ENCODE measurements around the gene CERKL.

CERKL gene

DNA sequence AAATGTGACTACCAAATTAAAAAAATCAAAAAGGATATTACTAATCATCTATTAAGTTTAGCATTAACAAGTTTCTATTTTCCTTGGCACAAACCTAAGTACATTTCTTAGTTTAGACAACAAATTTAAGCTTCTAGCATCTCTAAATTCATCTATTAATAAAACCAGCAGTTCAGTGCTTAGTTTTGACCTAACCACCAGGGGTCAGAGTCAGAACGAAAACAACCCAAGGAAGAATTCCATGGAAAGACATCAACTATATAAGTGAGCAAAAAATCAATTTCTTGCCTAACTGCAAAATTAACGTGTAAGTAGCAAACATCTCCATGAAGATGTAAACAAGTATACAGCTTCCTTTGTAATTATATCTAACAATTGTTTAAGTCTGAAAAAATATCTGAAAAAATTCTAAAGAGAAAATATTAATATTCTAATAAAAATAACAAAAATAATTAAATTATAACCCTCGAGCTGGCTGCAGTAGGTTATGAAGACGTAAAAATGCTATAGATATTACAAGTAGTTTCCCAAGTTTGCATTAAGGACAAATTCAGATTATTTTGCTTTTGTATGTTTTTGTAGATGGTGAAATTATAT is 83.7 kb downstream of the CERKL start:
- DNase-seq: peak; percentile 17

DNA sequence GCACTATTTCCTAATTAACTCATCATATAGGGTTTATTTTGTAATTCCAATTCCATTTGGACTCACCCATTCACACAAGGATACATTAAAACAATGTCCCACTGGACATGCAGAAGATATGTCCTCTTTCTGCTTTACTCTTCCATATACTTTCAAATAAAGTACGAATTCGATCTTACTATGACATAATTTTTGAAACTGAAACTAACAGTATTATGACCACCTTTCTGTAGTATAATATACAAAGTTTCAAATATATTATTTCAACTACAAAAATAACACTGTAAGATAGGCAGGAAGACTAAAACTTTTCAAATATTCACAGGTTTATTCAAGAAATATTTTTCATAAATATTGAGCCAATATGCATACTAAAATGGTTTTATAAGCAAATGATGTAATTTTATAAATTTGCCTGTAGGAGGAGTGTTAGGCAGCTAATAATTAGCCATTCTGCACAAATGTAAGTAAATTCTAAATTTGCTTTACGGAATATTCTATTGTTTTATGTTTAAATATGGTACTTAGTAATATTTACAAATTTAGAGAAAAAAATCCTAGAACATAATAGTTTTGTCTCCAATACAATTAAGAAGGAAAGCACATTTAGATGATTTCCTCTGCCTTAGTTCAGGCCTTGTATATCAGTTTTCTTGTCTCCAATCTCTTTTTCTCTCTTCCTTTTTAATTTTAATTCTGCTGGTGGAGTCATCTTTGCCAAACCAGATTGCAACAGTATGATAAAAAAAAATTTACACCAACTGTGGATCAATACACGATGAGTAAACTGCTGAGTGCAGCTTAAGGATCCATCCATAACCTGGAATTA is 85.9 kb downstream of the CERKL start:
- no peak for DNase-seq

DNA sequence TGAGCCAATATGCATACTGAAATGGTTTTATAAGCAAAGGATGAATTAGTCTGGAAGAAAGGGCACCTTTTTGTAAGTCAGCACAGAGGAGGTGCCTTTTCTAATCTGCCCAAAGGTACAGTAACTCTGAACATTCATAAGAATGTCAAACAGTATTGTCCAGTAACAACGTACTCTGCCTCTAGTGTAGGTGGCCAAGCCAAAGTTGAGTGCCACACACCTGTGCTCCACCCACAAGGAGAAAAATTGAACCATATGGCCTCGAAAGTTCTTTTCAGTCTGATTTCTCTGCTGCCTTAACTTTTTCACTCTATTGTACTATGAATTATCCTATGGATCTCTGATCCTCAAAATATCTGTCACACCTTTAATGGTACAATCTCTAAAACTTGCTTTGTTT is 86.8 kb downstream of the CERKL start:
- no peak for DNase-seq

DNA sequence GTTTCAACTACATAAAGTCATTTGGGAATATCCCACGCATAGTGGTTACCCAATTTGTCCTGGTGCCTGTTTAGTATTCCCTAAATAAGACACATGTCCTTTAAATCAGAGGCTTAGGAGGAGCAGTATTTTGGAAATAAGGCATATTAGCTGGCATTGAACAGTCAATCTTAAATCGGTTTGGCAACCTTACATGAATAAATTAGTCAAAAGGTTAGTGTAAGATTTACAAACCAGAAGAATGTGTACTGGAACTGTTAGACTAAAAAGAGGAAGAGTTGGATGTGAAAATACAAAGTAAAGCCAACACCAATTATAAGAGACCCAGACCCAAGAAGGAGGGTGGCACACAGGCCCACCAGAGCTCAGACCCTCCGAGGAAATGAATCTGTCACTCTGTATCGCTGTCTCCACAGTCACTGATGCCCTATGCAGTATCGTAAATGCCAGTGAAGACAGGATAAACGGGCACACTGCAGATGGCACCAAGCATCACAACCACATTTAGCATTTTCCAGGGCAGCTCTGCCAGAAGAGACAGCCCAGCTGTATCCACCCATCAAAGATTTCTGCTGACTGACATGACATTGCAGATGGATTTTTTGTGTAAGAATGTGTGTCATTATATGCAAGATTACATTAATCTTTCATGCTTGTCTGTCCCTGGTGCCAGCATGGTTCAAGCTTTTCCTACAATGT is 90.4 kb downstream of the CERKL start:
- DNase-seq: no peak

DNA sequence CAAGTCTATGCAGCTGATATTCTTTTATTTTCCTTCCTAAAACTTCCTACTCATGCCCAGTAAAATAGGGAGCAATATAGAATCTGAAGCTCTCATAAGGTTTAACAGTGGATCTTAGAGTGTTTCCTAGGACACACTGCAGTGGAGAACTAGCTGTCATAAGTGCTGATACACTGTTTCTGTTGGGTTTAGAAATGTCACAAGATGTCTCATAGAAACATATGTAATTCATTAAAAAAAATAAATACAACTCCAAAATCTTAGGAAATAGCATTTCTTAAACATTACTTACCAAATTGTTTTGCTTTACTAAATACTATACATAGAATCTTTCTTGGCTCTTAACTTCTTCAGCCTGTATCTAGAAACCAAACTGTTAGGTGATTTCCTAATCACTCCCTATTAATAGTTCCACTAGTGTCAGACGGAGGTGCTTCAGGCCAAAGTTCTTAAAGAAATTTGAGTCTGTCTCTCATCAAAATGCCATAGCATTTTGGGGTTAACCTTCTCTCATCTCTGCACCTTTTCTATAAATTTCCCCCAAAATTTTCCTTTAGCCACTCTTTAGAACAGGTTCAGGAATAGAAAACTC is 93.7 kb downstream of the CERKL start:
- no peak for DNase-seq

DNA sequence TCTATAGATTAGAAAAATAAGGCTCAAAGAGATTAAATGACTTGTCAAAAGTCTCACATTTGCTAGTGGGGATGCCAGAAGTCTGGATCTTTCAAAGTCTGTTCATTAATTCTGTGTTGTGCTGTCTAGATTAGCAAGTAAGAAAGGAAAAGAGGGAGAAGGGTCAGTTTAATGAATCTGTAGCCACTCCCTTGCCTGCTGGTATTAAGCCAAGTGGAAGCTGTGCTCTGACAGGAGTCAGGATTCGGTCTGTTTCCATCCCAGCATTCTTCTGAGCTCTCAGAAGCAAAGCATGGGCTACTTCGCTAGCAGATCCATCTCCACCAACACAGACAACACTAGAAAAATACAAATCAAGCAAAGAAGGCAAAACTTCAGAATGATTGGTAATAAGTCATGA is 98.5 kb downstream of the CERKL start:
- DNase-seq: no peak

DNA sequence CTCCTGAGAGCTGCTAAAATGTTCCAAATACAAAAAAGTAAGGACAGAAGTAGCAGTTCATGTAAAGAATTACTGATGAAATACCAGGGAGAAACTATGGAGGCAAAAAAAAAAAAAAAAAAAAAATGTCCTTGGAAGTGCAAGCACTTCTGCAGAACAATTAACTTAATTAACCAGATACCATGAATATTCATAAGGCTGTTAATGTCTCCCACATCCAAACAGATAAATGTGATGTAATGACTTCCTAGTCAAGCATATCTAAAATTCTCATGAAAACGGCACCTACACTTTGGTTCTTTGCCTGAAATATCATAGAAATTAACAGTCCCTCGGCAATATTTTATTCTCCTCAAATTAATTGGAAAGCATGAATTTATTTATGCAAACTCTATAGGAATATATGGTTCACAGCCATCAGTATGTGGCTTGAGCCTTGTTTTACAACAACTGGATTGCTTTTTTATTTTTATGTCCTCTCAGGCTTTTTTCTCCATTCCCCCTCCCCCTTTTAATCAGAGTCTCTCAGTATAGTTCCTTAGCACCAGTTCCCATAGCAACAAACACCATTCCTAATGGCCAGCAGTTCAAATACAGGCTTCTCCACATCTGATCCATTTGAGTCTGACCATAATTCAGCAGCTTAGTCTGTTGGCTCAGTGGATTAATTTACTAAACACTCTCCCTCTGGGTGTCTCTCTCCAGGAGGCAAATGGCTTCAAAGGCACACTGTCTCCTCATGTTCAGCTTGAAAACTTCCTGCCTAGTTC is 102.7 kb downstream of the CERKL start:
- DNase-seq: peak; percentile 58

DNA sequence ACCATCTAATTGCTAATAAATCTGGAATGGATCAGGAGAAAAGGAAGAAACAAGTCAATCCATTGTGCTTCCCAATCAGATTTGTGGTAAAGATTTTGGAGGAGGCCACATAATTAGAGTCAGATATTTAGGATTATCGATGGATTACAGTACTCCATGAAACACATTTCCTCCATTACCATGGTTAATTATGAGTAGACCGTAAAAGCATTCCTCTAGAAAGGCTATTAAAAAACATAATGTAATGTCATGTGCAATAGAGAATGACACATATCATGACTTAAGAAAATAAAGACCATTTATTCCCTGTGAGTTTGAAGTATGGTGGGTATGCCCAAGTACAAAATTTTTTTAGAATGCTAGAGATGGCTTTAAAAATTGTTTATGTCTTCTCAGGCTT is 103.7 kb downstream of the CERKL start:
- DNase-seq: no peak

DNA sequence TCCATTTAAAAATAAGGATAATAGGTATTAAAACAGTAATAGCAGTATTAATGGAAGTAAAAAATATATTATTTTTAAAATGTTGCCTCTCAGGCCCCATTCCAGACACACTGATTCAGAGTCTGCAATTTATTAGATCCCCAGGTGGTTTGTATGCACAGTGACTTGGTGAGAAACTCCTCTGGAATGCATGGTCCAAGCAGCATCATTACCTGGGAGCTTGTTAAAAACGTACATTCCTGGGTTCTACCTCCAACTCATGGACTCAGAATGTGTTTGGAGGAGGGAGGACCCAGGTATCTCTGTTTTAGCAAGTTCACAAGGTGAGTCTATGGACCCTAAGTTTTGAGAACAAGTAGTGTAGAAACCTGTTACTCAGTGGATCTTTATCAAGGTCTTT is 104.1 kb downstream of the CERKL start:
- DNase-seq: no peak

DNA sequence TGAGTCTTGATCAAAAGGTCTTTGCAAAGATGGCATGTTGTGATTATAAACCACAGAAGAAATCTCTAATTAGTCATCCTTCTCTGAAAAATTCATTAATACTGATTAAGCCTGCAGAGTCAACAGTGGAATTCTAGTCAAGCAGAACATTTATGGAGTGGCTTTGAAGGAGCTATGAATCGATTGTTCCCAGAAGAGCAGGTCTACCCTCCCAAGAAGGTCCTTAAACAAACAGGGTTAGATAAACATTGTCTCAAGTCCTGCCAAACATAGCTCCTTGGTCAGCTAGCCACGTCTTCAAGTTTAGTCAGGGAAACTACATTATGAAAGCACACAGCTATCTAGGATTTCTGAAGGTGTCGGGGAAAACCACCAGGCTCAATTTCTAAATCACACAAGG is 110.8 kb downstream of the CERKL start:
- no peak for DNase-seq

DNA sequence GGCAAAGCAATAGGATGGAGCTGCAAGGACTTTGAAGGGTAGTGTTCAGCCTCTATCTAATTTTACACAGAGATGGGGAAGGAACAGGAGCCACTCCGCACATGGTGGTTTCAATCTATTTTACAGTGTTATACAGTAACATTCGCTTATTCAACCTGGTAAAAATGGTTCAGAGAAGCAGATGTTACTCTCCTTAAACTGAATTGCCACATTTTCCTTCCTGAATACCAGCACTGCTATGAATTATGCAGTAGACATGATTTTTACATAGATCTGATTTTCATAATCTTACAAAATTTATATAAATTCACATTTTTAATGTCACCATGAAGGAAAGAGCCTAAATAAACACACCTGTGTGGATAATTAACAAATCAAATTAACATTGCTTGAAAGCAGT is 114.7 kb downstream of the CERKL start:
- no peak for DNase-seq

DNA sequence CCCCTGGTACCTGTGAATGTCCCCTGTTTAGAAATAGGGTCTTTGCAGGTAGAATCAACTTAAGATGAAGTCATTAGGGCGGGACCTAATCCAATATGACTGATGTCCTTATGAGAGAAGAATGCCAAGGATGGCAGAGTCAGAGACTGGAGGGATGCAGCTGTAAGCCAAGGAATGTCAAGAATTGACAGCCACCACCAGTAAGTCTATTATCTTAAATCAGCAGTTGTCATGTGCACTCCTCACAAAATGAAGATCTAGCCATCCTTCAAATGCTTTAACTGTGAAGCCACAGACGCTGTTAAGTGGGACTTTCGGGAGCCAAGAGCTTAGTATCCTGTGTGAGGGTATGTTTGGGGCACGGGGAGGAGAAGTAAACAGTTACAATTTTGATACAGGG is 116.5 kb downstream of the CERKL start:
- no peak for DNase-seq

DNA sequence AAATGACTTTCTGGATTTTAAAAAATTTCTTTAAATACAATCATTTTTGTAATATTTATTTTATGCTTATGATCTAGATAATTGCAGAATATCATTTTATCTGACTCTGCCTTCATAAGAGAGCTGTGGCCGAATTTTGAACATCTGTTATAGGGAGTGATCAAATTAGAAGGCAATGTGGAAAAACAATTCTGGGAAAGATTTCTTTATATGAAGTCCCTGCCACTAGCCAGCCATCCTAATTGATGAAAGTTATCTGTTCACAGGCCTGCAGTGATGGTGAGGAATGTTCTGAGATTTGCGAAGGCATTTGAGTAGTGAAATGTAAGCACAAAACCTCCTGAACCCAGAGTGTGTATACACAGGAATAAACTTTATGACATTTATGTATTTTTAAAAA is 120.2 kb downstream of the CERKL start:
- no peak for DNase-seq

DNA sequence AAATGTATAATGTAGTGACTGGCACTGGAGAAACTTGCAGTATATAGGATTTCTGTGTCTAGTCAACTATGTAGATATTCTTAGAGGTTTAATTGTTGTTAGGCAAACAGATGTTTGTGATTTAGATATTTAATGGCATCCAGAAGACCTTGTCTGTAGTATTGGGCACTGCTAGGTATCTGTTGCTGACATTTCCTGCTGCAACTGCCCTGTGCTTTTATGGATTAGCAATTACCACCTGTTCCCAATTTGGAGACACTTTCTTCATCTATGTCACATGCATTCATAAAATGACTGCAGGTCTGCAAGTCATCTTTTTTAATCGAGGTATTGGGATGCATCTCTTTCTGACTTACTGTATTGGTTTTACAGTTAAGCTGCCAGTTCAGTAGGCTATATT is 128.5 kb downstream of the CERKL start:
- DNase-seq: no peak

DNA sequence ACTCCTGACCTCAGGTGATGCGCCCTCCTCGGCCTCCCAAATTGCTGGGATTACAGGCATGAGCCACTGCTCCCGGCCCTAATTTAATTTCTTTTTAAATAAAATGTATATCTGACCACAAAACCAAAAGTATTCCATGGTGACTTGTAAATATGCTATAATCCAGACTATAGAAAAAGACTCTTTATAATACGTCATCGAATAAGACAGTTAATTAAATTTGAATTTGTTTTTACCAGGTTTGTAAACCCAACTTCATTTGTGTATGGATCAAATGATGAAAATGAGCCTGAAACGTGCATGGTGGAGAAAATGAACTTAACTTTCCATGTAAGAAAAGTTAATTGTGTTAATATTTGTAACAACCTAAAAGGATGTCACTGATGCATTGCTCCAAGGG is 129.8 kb downstream of the CERKL start:
- DNase-seq: no peak

DNA sequence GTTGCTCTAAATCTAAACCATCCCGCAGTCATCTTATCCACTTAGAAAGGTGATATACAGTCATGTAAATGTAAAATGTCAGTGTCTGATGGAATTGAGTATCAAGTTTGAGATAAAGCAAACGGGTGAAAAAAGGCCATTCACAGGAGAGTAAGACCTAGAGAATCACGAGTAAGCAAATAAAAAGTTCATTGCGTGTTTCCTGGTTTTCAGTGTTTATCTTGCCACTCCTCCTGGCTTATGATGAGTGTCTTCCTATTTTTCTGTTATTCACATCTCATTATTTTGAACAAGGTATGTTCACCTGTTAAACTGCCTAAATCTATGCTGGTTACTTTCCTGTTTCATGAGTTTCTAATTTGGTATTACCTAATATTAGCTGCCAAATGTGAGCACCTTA is 130.9 kb downstream of the CERKL start:
- DNase-seq: no peak

DNA sequence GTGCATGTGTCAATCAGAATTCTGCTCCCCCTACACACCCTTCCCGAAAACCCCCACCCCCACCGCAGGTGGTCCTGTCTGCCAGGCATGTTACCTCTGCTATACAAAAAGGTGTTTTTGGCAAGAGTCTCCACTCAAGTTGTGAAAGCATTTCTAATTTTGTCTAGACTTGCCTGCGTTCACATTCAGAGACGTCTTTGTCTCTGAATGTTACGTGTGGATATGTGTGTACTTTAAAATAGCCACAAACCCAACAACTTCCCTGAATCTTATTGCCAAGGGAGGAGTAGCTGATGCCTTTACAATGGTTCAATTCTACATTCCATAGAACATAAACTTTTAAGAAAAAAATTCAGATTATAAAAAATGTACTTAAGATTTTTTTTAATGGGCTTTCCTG is 133.1 kb downstream of the CERKL start:
- no peak for DNase-seq

DNA sequence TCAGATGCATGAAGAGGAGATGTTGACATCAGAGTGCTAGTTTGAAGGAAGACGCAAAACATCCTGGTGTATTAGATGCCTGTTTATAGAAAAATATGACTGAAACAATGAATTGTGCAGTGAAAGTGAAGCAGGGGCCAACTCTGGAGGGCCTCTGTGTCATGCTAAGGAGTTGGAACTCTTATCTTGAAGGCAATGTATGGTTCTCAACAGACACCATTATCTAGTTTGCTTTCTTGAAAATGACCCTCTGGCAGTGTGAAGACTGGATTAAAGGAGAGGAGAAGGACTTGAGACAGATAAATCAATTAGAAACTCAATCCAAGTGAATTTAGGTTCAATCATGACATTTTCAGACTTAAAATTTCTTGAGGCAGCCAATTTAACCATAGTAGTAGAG is 136.7 kb downstream of the CERKL start:
- DNase-seq: no peak

DNA sequence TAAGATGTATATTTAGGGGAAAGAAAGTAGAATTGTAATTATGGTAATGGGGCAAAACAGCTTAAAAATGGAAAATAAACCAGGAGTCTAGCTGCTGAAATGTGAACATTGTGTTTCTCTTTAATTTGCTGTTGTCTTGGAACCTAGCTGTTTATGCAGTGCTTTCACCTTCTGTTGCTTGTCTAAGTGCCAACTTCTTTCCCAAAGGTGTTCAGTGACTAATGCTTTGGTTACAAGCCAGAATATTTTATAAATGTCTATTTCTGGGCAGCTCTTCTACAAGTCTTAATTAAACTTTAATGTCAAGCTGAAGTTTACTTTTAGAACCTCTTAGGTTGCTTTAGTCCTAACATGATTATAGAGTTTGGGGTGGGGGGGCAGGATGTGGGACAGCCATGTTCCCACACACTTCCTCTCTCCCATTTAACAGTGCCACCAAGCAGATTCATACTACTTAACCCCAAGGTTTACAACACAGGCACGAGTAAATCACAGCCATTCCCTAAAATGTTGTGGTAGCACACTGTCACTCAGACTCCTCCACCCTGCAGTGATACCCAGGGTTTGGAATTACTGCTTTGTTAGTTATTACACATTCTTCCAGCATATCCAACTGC is 139.1 kb downstream of the CERKL start:
- DNase-seq: no peak

DNA sequence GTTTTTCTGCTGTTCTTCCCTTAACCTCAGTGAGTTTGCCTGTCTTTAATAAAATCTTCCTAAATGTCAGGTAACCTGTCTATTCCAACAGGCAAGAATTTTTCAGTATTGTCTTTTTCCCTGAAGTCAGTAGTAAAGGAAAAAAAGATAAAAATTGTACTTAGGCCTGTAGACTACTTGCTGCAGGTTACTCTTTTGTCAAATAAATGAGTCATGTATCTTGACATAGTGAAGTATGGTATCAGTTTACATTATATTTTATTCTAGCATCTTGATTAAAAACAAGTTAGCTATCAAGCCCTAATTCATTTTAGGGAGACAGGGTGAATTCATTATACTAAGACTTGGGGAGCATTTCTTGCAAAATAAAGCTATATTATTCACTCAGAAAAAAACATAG is 139.9 kb downstream of the CERKL start:
- no peak for DNase-seq

DNA sequence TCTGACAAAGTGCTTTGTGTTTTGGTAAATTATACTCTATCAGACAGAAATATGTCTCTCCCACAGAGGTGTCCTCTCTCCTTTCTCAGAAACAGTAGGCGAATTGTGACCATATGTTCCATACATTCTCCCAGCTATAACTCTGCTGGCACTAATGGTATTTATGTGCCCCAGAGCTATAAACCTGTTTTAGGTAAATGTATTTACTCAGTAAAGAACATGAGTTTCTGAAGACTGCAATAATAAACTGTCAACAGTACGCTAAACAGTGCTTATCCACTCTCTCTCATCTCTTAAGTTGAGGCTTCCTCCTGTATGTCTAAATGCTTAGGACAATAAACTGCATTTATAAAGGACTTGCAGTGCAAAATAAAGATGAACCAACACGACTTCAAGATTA is 141.2 kb downstream of the CERKL start:
- no peak for DNase-seq

DNA sequence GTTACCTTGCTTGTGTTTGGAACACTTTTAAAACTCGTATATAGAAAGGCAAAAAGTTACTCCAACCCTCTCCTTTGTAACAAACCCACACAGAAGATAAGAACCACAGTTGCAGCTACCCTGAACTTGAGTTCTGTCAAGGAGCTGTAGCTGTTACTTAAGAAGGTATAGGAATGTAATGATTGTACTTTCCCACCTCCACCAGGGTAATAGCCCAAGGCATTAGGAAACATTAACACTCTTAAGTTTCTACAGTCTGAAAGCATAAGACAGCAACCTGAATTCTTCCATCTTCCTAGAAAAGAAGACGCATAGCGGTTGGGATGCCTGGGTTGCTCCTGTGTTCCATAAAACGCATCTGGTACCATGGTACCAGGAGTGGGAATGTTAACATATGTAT is 156.7 kb downstream of the CERKL start:
- no peak for DNase-seq

DNA sequence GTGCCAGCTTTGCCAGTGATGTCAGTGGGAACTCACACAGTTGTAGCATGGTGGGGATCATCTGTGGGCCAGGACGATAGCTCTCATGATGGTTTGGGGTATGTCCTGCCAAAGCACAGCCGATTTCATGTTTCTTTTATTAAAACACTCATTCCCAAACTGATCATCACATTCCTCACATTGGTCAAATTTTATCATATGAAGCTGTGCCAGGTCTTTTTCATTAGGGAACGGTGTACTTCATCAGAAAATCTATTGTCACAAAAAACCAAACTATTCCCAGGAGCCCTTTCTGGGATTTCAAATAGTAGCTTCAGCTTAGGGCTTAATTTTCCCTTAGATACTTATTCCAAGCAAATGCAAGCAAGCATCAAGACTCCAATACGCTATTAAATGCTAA is 157.7 kb downstream of the CERKL start:
- DNase-seq: no peak
